ENCODE data around the gene EMILIN2. TPM values are rescaled to one million over a fixed set of nuclear protein-coding genes. Genes with fewer than 3 reads are reported as not detected.
A peak's percentile ranks its signal among the peaks of the same experiment; 100 is the strongest.

The EMILIN2 gene
- total and polyA plus RNA-seq, 9 of the 15 experiments (the other 6 are each of a cell fraction or from before 2014, with no cell fraction given) = 0.01 to 0.40 (median 0.19) TPM

DNA sequence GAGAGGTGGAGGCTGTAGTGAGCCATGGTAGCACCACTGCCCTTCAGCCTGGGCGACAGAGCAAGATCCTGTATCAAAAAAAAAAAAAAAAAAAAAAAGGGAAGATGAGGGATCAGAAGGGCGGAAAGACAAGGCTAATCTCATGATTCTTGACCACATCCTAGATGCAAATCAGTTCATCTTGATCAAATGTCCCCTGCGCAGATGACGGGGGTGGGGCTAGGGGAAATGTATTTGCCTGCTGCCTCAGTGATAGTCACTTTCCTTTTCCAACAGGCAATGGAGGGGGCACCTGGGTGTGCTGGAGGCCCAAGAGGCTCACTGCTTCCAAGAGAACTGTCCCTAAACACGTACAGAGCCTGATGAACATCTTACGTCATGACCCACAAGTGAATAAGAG, 3.7 kb upstream of the EMILIN2 start:
- Histone ChIP-seq H3K9me1 (ENCODE audit: control insufficient read depth, insufficient read depth, low read length) (no peaks in the 10 kb centered on the region), H3K27me3 (ENCODE audit: control insufficient read depth in 2 of 2, insufficient read depth in 2 of 2, low read length in 2 of 2) (peaks cover 28 to 32% of the 10 kb centered on the region in 2 experiments), H3K36me3 (ENCODE audit: control insufficient read depth, insufficient read depth, low read length) (no peaks in the 10 kb centered on the region), H3K9me3 (replicated peaks; ENCODE audit: control insufficient read depth, insufficient read depth, low read depth, low read length) (no peaks in the 10 kb centered on the region), H3K4me2 (ENCODE audit: insufficient read depth, low read length) (no peak overlapping the region), H3K79me2 (ENCODE audit: control insufficient read depth, insufficient read depth, low read length) (no peaks in the 10 kb centered on the region), H3K4me1 (replicated peaks in 1 of 2; ENCODE audit: control insufficient read depth in 2 of 2, insufficient read depth in 2 of 2, low read length in 2 of 2) (peaks cover 10 to 22% of the 10 kb centered on the region in 2 experiments), H2AFZ (ENCODE audit: low read depth, low read length) (no peak overlapping the region), H3K4me3 (no peak overlapping the region), H3K9ac (ENCODE audit: insufficient read depth in 1 of 2, low read depth in 2 of 2, low read length in 2 of 2) (no peak overlapping the region), H4K20me1 (replicated peaks; ENCODE audit: control insufficient read depth, insufficient read depth, low read length) (no peaks in the 10 kb centered on the region; the same call in 1 of the 2 replicates), H3K27ac (ENCODE audit: extremely low read depth, low read depth, low read length) (no peak overlapping the region)
- in situ Hi-C loops (cut with MboI) = no loop called here
- ChIA-PET CTCF (ENCODE audit: low intra/inter-chr PET ratio) (no interaction called here), POLR2A (interaction anchor here (3.1 kb wide), 1 partner anchor 11 kb away, joined by 10 read pairs; no protein-coding TSS in a partner anchor)
- TF ChIP-seq HMGN3 (IDR thresholded peaks at IDR 0.05; ENCODE audit: borderline replicate concordance, extremely low read depth, insufficient read length, low read depth, low read length) (no peak), ZNF121 (CRISPR knock-in tag; conservative IDR thresholded peaks at IDR 0.05) (peak; percentile 50)
- BruUV-seq (replicated peaks) = no TSS peak
- intact Hi-C loops (cut with micrococcal nuclease) = no loop called here
- DNase-seq (ENCODE audit: extremely low read depth in 1 of 4, low spot score in 3 of 4) = peak in 1 of 4 experiments; percentile 6
- WGBS (ENCODE audit: insufficient coverage, low coverage, missing lambda C conversion rate) = 11% methylated on average over 6 of the region's 6 CpGs
- FAIRE-seq = no peak
- no peak for ATAC-seq

DNA sequence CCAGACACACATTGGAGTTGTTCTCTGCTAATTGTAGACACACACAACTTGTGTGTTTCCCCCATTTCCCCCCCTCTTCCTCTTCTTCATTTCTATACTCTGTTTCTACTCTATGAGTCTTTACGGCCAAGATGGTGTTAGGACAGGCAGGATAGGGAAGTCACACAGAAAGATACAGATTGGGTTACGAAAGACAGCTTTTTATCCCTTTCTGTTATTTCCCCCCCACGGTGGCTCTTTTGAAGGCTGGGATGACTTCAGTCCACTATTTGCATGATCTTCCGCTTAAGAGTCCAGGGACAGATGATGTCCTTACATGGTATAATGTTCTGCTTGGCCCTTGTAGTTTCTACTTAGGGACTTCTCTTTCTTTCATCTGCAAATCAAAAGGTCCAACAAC, 1.6 kb upstream of the EMILIN2 start:
- no peaks in the 10 kb centered on the region for H3K9me1 ChIP-seq (ENCODE audit: control insufficient read depth, insufficient read depth, low read length)
- H3K27me3 ChIP-seq (ENCODE audit: control insufficient read depth in 2 of 2, insufficient read depth in 2 of 2, low read length in 2 of 2) = peaks cover 30 to 32% of the 10 kb centered on the region in 2 experiments
- H3K79me2 ChIP-seq (ENCODE audit: control insufficient read depth, insufficient read depth, low read length) = no peaks in the 10 kb centered on the region
- no peaks in the 10 kb centered on the region for H3K9me3 ChIP-seq (replicated peaks; ENCODE audit: control insufficient read depth, insufficient read depth, low read depth, low read length)
- peaks cover 23 to 30% of the 10 kb centered on the region in 2 experiments for H3K4me1 ChIP-seq (replicated peaks in 1 of 2; ENCODE audit: control insufficient read depth in 2 of 2, insufficient read depth in 2 of 2, low read length in 2 of 2)
- CTCF ChIA-PET (ENCODE audit: low intra/inter-chr PET ratio) = no interaction called here
- POLR2A ChIA-PET = interaction anchor here (0.7 to 3.1 kb wide), 3 partner anchors 9 to 19 kb away, joined by 4 to 10 read pairs (median 4); no protein-coding TSS in a partner anchor
- H3K36me3 ChIP-seq (ENCODE audit: control insufficient read depth, insufficient read depth, low read length) = no peaks in the 10 kb centered on the region
- H2AFZ ChIP-seq (ENCODE audit: low read depth, low read length) = no peak overlapping the region
- H4K20me1 ChIP-seq (replicated peaks; ENCODE audit: control insufficient read depth, insufficient read depth, low read length) = no peaks in the 10 kb centered on the region; the same call in 1 of the 2 replicates
- no peak overlapping the region for H3K9ac ChIP-seq (ENCODE audit: insufficient read depth in 1 of 2, low read depth in 2 of 2, low read length in 2 of 2)
- DNase-seq (ENCODE audit: extremely low read depth in 1 of 4, low spot score in 3 of 4) (no peak), ATAC-seq (no peak), FAIRE-seq (no peak)
- TF ChIP-seq, protein P1, sequence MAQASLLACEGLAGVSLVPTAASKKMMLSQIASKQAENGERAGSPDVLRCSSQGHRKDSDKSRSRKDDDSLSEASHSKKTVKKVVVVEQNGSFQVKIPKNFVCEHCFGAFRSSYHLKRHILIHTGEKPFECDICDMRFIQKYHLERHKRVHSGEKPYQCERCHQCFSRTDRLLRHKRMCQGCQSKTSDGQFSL (CRISPR knock-in tag; IDR thresholded peaks at IDR 0.05) = 0 out of 2 replicates have a peak, but pooled peaks have one; percentile 34
- TF ChIP-seq, protein P1 (tag; IDR thresholded peaks at IDR 0.05) = no peak
- TF ChIP-seq MEF2A (IDR thresholded peaks at IDR 0.05; ENCODE audit: control insufficient read depth, low read depth, low read length) = no peak
- TF ChIP-seq ZNF324 (CRISPR knock-in tag; IDR thresholded peaks at IDR 0.05) = no peak
- H3K27ac ChIP-seq (ENCODE audit: extremely low read depth, low read depth, low read length) = no peak overlapping the region
- no peak overlapping the region for H3K4me2 ChIP-seq (ENCODE audit: insufficient read depth, low read length)
- H3K4me3 ChIP-seq = no peak overlapping the region
- intact Hi-C loops (cut with micrococcal nuclease) (no loop called here), in situ Hi-C loops (cut with MboI) (no loop called here)
- BruUV-seq (replicated peaks) = no TSS peak
- WGBS (ENCODE audit: insufficient coverage, low coverage, missing lambda C conversion rate) = 35% methylated on average over 4 of the region's 4 CpGs
